K562 (cell line): ENCODE data around the gene PRKCB. TPM values are rescaled to one million over a fixed set of nuclear protein-coding genes. Genes with fewer than 3 reads are reported as not detected.
A peak's percentile ranks its signal among the peaks of the same experiment; 100 is the strongest.

Experiments
- ATAC-seq: fragments of 200-7000 bp; cut with Tn5 transposase; 3 replicates; pipeline ENCODE4 v1.9.1; 2020; ENCODE audit warnings: moderate library complexity
- BruUV-seq: library from RNA; stranded (reverse); fragments of 400-500 nt; replicated peaks from 2 replicates; lab custom pipeline; 2021; lab: Mats Ljungman, UMichigan
- CTCF ChIA-PET: fragments of 300-600 bp; formaldehyde crosslinking; extraction: SDS; loops from one replicate; lab custom pipeline; 2021; ENCODE audit warnings: low intra/inter-chr PET ratio; lab: Yijun Ruan, JAX
- POLR2A ChIA-PET: fragments of 300-600, 350-650 bp; sonication (Branson Sonifier 250); formaldehyde crosslinking; extraction: SDS; loops from one replicate; lab custom pipeline; 2021; ENCODE audit warnings: antibody characterized with exemption, inconsistent platforms; lab: Yijun Ruan, JAX
- DNase-seq, 4 experiments: peaks; one replicate each; pipeline versions ENCODE4 v3.0.0 to v3.0.0-alpha.2; 2011 to 2018; ENCODE audit warnings: low spot score in 3 of 4, mixed read lengths in 3 of 4; ENCODE audit errors: extremely low read depth in 1 of 4
- FAIRE-seq: peaks from 2 replicates; lab custom pipeline; 2011; peaks lifted over from hg19 to GRCh38; lab: Jason Lieb, UNC
- H2AFZ ChIP-seq: 2 replicates; pipeline ENCODE4 v1.6.0; 2011; ENCODE audit warnings: low read depth, low read length, control low read depth, inconsistent platforms
- H3K27ac ChIP-seq: fragments of 200-600 bp; 3 replicates; pipeline ENCODE4 v1.8.0; 2011; ENCODE audit warnings: low read depth, mild to moderate bottlenecking, control low read depth, inconsistent platforms, low read length, moderate library complexity, mixed read lengths; ENCODE audit errors: extremely low read depth
- H3K27me3 ChIP-seq, 2 experiments: fragments of 300-600 bp in 1 of 2; 2 replicates in 1 of 2; 3 replicates in 1 of 2; pipeline versions ENCODE4 v1.6.0 to v1.8.0; 2011; ENCODE audit warnings: inconsistent platforms in 2 of 2, low read length in 2 of 2, mild to moderate bottlenecking in 1 of 2, mixed read lengths in 1 of 2, moderate library complexity in 1 of 2; ENCODE audit not compliant: control insufficient read depth in 2 of 2, insufficient read depth in 2 of 2
- H3K36me3 ChIP-seq: fragments of 300-600 bp; 3 replicates; pipeline ENCODE4 v1.8.0; 2011; ENCODE audit warnings: mild to moderate bottlenecking, low read length, inconsistent platforms; ENCODE audit not compliant: control insufficient read depth, insufficient read depth
- H3K4me1 ChIP-seq, 2 experiments: fragments of 200-600 bp in 1 of 2; replicated peaks in 1 of 2; 2 replicates in 1 of 2; 3 replicates in 1 of 2; pipeline versions ENCODE4 v1.5.1 to v1.8.0; 2011; ENCODE audit warnings: inconsistent platforms in 2 of 2, low read length in 2 of 2, mild to moderate bottlenecking in 1 of 2, mixed read lengths in 1 of 2, moderate library complexity in 1 of 2; ENCODE audit not compliant: control insufficient read depth in 2 of 2, insufficient read depth in 2 of 2
- H3K4me2 ChIP-seq: 2 replicates; pipeline ENCODE4 v1.6.1; 2011; ENCODE audit warnings: low read length, control low read depth, inconsistent platforms, mixed read lengths; ENCODE audit not compliant: insufficient read depth
- H3K4me3 ChIP-seq: fragments of 200-600 bp; sonication (generic), shearing (Covaris generic); 2 replicates; pipeline ENCODE4 v1.5.1; 2016; ENCODE audit warnings: control low read depth, inconsistent platforms
- H3K79me2 ChIP-seq: fragments of 200-600 bp; 3 replicates; pipeline ENCODE4 v1.8.0; 2011; ENCODE audit warnings: low read length, inconsistent platforms; ENCODE audit not compliant: control insufficient read depth, insufficient read depth
- H3K9ac ChIP-seq, 2 experiments: 2 replicates each; pipeline versions ENCODE4 v1.6.0 to v1.6.1; 2011; ENCODE audit warnings: low read depth in 2 of 2, low read length in 2 of 2, control low read depth in 1 of 2, inconsistent platforms in 1 of 2, mild to moderate bottlenecking in 1 of 2, mixed read lengths in 1 of 2; ENCODE audit not compliant: insufficient read depth in 1 of 2
- H3K9me1 ChIP-seq: one replicate; pipeline ENCODE4 v1.6.0; 2011; ENCODE audit warnings: inconsistent platforms, mild to moderate bottlenecking, low read length, moderate library complexity; ENCODE audit not compliant: control insufficient read depth, insufficient read depth
- H3K9me3 ChIP-seq: replicated peaks from 2 replicates; pipeline ENCODE4 v1.5.1; 2011; ENCODE audit warnings: low read depth, low read length, inconsistent platforms; ENCODE audit not compliant: control insufficient read depth, insufficient read depth
- H4K20me1 ChIP-seq: replicated peaks from 2 replicates; pipeline ENCODE4 v1.6.1; 2011; ENCODE audit warnings: low read length, inconsistent platforms, mixed read lengths; ENCODE audit not compliant: control insufficient read depth, insufficient read depth
- CEBPB ChIP-seq: fragments of 450-650 bp; IDR thresholded peaks from 2 replicates; pipeline ENCODE4 v1.6.1; 2016; ENCODE audit warnings: missing genetic modification characterization, missing compliant biosample characterization
- MAFF ChIP-seq: IDR thresholded peaks from 2 replicates; pipeline ENCODE4 v1.6.1; 2012; ENCODE audit warnings: low read length, improper control_type of control experiment
- MAFK ChIP-seq: IDR thresholded peaks from 2 replicates; pipeline ENCODE4 v1.6.1; 2011; ENCODE audit warnings: low read length, improper control_type of control experiment
- MTA1 ChIP-seq: fragments of 450-650 bp; IDR thresholded peaks from 2 replicates; pipeline ENCODE4 v1.6.1; 2017; ENCODE audit warnings: borderline replicate concordance
- POLR2A ChIP-seq: fragments of 450-650 bp; conservative IDR thresholded peaks from 2 replicates; pipeline ENCODE4 v1.6.1; 2016
- PTBP1 ChIP-seq: fragments of 200-400 bp; formaldehyde crosslinking; IDR thresholded peaks from 2 replicates; pipeline ENCODE4 v1.6.1; 2017; ENCODE audit warnings: low read depth, low read length
- RBFOX2 ChIP-seq: fragments of 200-400 bp; formaldehyde crosslinking; IDR thresholded peaks from 2 replicates; pipeline ENCODE4 v1.6.1; 2017; ENCODE audit warnings: low read depth, mild to moderate bottlenecking, low read length, moderate library complexity
- ZBTB7A ChIP-seq: IDR thresholded peaks from 2 replicates; pipeline ENCODE4 v1.6.1; 2011; ENCODE audit warnings: low read depth, mild to moderate bottlenecking, low read length, moderate library complexity, borderline replicate concordance; ENCODE audit not compliant: control insufficient read depth
- ZNF232 ChIP-seq: sonication (generic); formaldehyde crosslinking; IDR thresholded peaks from 2 replicates; pipeline ENCODE4 v1.8.0; 2022; ENCODE audit warnings: mild to moderate bottlenecking, missing genetic modification reagents
- ZNF586 ChIP-seq: fragments of 450-650 bp; formaldehyde crosslinking; conservative IDR thresholded peaks from 2 replicates; pipeline ENCODE4 v1.4.0; 2020; ENCODE audit warnings: mild to moderate bottlenecking, moderate library complexity
- ZNF644 ChIP-seq: fragments of 200-800 bp; sonication (Bioruptor generic); IDR thresholded peaks from 2 replicates; pipeline ENCODE4 v1.6.1; 2016; ENCODE audit warnings: low read depth, missing genetic modification characterization, missing compliant biosample characterization
- ZNF717 ChIP-seq: fragments of 250-450 bp; sonication (Bioruptor Pico); IDR thresholded peaks from 2 replicates; pipeline ENCODE4 v1.5.0; 2021
- ZZZ3 ChIP-seq: fragments of 450-650 bp; IDR thresholded peaks from 2 replicates; pipeline ENCODE4 v1.6.1; 2016; ENCODE audit warnings: antibody characterized with exemption, mild to moderate bottlenecking, moderate library complexity
- WGBS: fragments of 100-300 bp; shearing (Covaris generic); methylation state at CpG from one replicate; pipeline ENCODE4 v1.1.6; 2016; ENCODE audit warnings: low coverage, mixed read lengths; ENCODE audit not compliant: insufficient coverage; ENCODE audit errors: missing lambda C conversion rate; 5-methylcytosine and 5-hydroxymethylcytosine counted together
- in situ Hi-C: fragments of 300-500 bp; cut with MboI; formaldehyde crosslinking; loops from 4 replicates; pipeline ENCODE4 v1.15.0; 2018; ENCODE audit warnings: inconsistent platforms, mixed read lengths
- intact Hi-C: fragments of 100-400 bp; cut with micrococcal nuclease; formaldehyde crosslinking; loops from 2 replicates; pipeline ENCODE4 v1.14.2; 2022
- polyA plus RNA-seq, 8 experiments: library from polyadenylated mRNA; depleted of rRNA in 4 of 8; stranded (reverse) in 5 of 8; unstranded in 3 of 8; fragments of >200 nt; fragmentation: Nextera tagmentation in 2 of 8; fragmentation: Illumina TruSeq in 1 of 8; extraction: Ambion mirVana in 2 of 8; extraction: Trizol in 1 of 8; gene quantifications; 2 replicates each; pipeline versions ENCODE4 v1.2.1 to v1.2.3, GENCODE V29; 2011 to 2014; ENCODE audit warnings: inconsistent platforms in 1 of 8, missing spikeins in 1 of 8
- total RNA-seq, 7 experiments: library from RNA; depleted of rRNA in 6 of 7; stranded (reverse); fragments of >200 nt in 6 of 7; fragmentation: Illumina TruSeq in 2 of 7; extraction: Trizol in 2 of 7; gene quantifications; 2 replicates each; pipeline versions ENCODE4 v1.2.1 to v1.2.3, GENCODE V29; 2011 to 2021; ENCODE audit warnings: low replicate concordance in 1 of 7
- TF ChIP-seq, protein P1 (sequence below), 2 experiments: fragments of 450-650 bp in 1 of 2; sonication (generic) in 1 of 2; formaldehyde crosslinking in 1 of 2; IDR thresholded peaks in 1 of 2; conservative IDR thresholded peaks in 1 of 2; 2 replicates each; pipeline versions ENCODE4 v1.6.1 to v1.8.1; 2016 to 2023; ENCODE audit warnings: mild to moderate bottlenecking in 2 of 2, moderate library complexity in 2 of 2, inconsistent platforms in 1 of 2, missing genetic modification reagents in 1 of 2
- TF ChIP-seq, protein P2 (sequence below): sonication (generic); formaldehyde crosslinking; IDR thresholded peaks from 2 replicates; pipeline ENCODE4 v1.8.1; 2023; ENCODE audit warnings: mild to moderate bottlenecking, missing genetic modification reagents

The PRKCB gene
- total and polyA plus RNA-seq, 9 of the 15 experiments (the other 6 are each of a cell fraction or from before 2014, with no cell fraction given): 49.9 to 276 (median 148) TPM

DNA sequence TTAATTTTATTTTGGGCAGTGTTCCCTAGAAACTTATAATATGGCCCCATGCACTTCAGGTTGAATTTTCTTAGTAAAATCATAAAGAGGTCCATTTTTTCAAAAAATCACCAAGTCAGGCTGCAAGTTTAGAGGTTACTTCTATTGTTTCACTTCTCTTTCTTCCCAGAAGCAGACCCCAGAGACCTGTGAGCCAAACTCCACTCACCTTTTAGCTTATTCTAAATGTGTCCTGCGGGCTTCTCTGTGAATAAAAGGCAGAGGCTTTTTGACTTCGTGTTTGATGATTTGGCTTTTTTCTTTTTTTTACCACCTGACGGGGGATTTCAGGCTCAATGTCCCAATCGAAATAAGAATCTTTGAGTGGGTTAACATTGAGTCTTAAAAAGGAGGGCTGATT, 7.4 kb downstream of the PRKCB start:
- FAIRE-seq: no peak
- TF ChIP-seq ZBTB7A (no peak), CEBPB (tag) (no peak), MTA1 (no peak), RBFOX2 (no peak), ZNF232 (no peak), ZZZ3 (no peak), MAFF (no peak), PTBP1 (no peak), ZNF717 (CRISPR knock-in tag) (no peak), MAFK (no peak), ZNF644 (tag) (no peak), POLR2A (no peak), ZNF586 (CRISPR knock-in tag) (no peak)
- TF ChIP-seq, protein P1, sequence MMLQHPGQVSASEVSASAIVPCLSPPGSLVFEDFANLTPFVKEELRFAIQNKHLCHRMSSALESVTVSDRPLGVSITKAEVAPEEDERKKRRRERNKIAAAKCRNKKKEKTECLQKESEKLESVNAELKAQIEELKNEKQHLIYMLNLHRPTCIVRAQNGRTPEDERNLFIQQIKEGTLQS (IDR thresholded peaks at IDR 0.05): no peak
- TF ChIP-seq, protein P1 (CRISPR knock-in tag; conservative IDR thresholded peaks at IDR 0.05): no peak
- TF ChIP-seq, protein P2, sequence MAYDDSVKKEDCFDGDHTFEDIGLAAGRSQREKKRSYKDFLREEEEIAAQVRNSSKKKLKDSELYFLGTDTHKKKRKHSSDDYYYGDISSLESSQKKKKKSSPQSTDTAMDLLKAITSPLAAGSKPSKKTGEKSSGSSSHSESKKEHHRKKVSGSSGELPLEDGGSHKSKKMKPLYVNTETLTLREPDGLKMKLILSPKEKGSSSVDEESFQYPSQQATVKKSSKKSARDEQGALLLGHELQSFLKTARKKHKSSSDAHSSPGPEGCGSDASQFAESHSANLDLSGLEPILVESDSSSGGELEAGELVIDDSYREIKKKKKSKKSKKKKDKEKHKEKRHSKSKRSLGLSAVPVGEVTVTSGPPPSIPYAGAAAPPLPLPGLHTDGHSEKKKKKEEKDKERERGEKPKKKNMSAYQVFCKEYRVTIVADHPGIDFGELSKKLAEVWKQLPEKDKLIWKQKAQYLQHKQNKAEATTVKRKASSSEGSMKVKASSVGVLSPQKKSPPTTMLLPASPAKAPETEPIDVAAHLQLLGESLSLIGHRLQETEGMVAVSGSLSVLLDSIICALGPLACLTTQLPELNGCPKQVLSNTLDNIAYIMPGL (CRISPR knock-in tag): no peak
- Histone ChIP-seq H3K4me2 (no peak overlapping the region), H3K36me3 (peaks cover 89% of the 10 kb centered on the region), H4K20me1 (peaks cover 23% of the 10 kb centered on the region), H3K79me2 (peaks cover 94% of the 10 kb centered on the region), H3K9me3 (no peaks in the 10 kb centered on the region), H3K9ac (no peak overlapping the region), H3K9me1 (peaks cover 15% of the 10 kb centered on the region), H3K27ac (0 out of 3 replicates have a peak overlapping the region, but pooled peaks have one; percentile 14), H3K27me3 (no peaks in the 10 kb centered on the region), H2AFZ (no peak overlapping the region), H3K4me3 (no peak overlapping the region), H3K4me1 (peaks cover 15 to 42% of the 10 kb centered on the region in 2 experiments; a peak in 4 of 5 replicates)
- BruUV-seq: no TSS peak
- in situ Hi-C loops: no loop called here
- no peak for DNase-seq
- WGBS: 78% methylated on average over 4 of the region's 4 CpGs
- ATAC-seq: no peak
- intact Hi-C loops: no loop called here
- ChIA-PET POLR2A (no interaction called here), CTCF (no interaction called here)
